Suppressor macrophage (primary cell): ENCODE measurements around the gene LRBA.
A peak's percentile ranks its signal among the peaks of the same experiment; 100 is the strongest.
"Not testable (repeated sequence)": the region's sequence is repeated elsewhere in the genome, so short reads cannot be mapped to it uniquely, and the experiment has no call there.

Source experiments
- DNase-seq, 4 experiments: peaks; one replicate each; pipeline ENCODE4 v3.0.0-alpha.2; 2020 to 2022

LRBA gene

GRCh38 chr4:150943126-150943525 lies 72.0 kb downstream of the LRBA start:
- DNase-seq: no peak

- peak in 1 of 4 experiments; percentile 17 for DNase-seq
These were observed 72.5 kb downstream of the LRBA start for GRCh38 chr4:150942539-150942938.

GRCh38 chr4:150940123-150940522 lies 75.0 kb downstream of the LRBA start:
- DNase-seq: no peak

GRCh38 chr4:150939530-150939929 lies 75.6 kb downstream of the LRBA start:
- DNase-seq: no peak

- DNase-seq: no peak
These were observed 76.1 kb downstream of the LRBA start for GRCh38 chr4:150938873-150939499.

- DNase-seq: no peak
These were observed 76.7 kb downstream of the LRBA start for GRCh38 chr4:150938417-150938816.

- DNase-seq: no peak
These were observed 81.1 kb downstream of the LRBA start for GRCh38 chr4:150934022-150934421.

GRCh38 chr4:150931796-150932195 lies 83.3 kb downstream of the LRBA start:
- DNase-seq: no peak

- no peak for DNase-seq
These were observed 84.1 kb downstream of the LRBA start for GRCh38 chr4:150931005-150931404.

- no peak for DNase-seq
These were observed 91.1 kb downstream of the LRBA start for GRCh38 chr4:150923945-150924344.

GRCh38 chr4:150921486-150921885 lies 93.6 kb downstream of the LRBA start:
- DNase-seq: not testable (repeated sequence)

- not testable (repeated sequence) for DNase-seq
These were observed 96.5 kb downstream of the LRBA start for GRCh38 chr4:150918562-150918961.

GRCh38 chr4:150911326-150911725 lies 103.8 kb downstream of the LRBA start:
- DNase-seq: no peak

- DNase-seq: no peak
These were observed 106.0 kb downstream of the LRBA start for GRCh38 chr4:150909116-150909515.

GRCh38 chr4:150906987-150907633 lies 108.0 kb downstream of the LRBA start:
- no peak for DNase-seq

- DNase-seq: no peak
These were observed 110.4 kb downstream of the LRBA start for GRCh38 chr4:150904671-150905070.

- DNase-seq: no peak
These were observed 111.5 kb downstream of the LRBA start for GRCh38 chr4:150903603-150904002.

- DNase-seq: peak in 2 of 4 experiments; percentile 9 to 14
These were observed 118.6 kb downstream of the LRBA start for GRCh38 chr4:150896497-150896896.

- no peak for DNase-seq
These were observed 124.8 kb downstream of the LRBA start for GRCh38 chr4:150890246-150890645.

- no peak for DNase-seq
These were observed 125.8 kb downstream of the LRBA start for GRCh38 chr4:150889306-150889705.

- DNase-seq: no peak
These were observed 126.5 kb downstream of the LRBA start for GRCh38 chr4:150888625-150889024.

- DNase-seq: no peak
These were observed 126.9 kb downstream of the LRBA start for GRCh38 chr4:150888217-150888616.

- no peak for DNase-seq
These were observed 128.5 kb downstream of the LRBA start for GRCh38 chr4:150886597-150886996.

GRCh38 chr4:150884625-150885024 lies 130.5 kb downstream of the LRBA start:
- DNase-seq: no peak

- no peak for DNase-seq
These were observed 139.7 kb downstream of the LRBA start for GRCh38 chr4:150875367-150875766.
